Ishikawa (cell line): ENCODE data around the gene RTF1.

ENCODE experiments used
- CEBPB ChIP-seq: IDR thresholded peaks from 2 replicates; pipeline ENCODE4 v1.6.1; 2012
- CREB1 ChIP-seq: IDR thresholded peaks from 2 replicates; pipeline ENCODE4 v1.6.1; 2012; ENCODE audit warnings: low read depth
- EGR1 ChIP-seq: IDR thresholded peaks from 2 replicates; pipeline ENCODE4 v1.6.1; 2012
- EP300 ChIP-seq: IDR thresholded peaks from 2 replicates; pipeline ENCODE4 v1.6.1; 2012; ENCODE audit warnings: borderline replicate concordance
- FOXM1 ChIP-seq: IDR thresholded peaks from 2 replicates; pipeline ENCODE4 v1.6.1; 2012; ENCODE audit warnings: low read depth, borderline replicate concordance
- MAX ChIP-seq: IDR thresholded peaks from 2 replicates; pipeline ENCODE4 v1.6.1; 2012
- NFIC ChIP-seq: IDR thresholded peaks from 2 replicates; pipeline ENCODE4 v1.6.1; 2012
- RAD21 ChIP-seq: IDR thresholded peaks from 2 replicates; pipeline ENCODE4 v1.6.1; 2012; ENCODE audit warnings: low read depth
- REST ChIP-seq: IDR thresholded peaks from 2 replicates; pipeline ENCODE4 v1.6.1; 2012; ENCODE audit warnings: low read depth, mild to moderate bottlenecking
- TAF1 ChIP-seq: IDR thresholded peaks from 2 replicates; pipeline ENCODE4 v1.6.1; 2012; ENCODE audit warnings: low read depth, mild to moderate bottlenecking
- TCF12 ChIP-seq: IDR thresholded peaks from 2 replicates; pipeline ENCODE4 v1.6.1; 2012; ENCODE audit warnings: low read depth
- TEAD4 ChIP-seq: IDR thresholded peaks from 2 replicates; pipeline ENCODE4 v1.6.1; 2012
- USF1 ChIP-seq: IDR thresholded peaks from 2 replicates; pipeline ENCODE4 v1.6.1; 2012
- YY1 ChIP-seq: IDR thresholded peaks from 2 replicates; pipeline ENCODE4 v1.6.1; 2012; ENCODE audit warnings: low read depth
- ZBTB7A ChIP-seq: IDR thresholded peaks from 2 replicates; pipeline ENCODE4 v1.6.1; 2012; ENCODE audit warnings: low read depth

The RTF1 gene

GRCh38 chr15:41392659-41393058 lies 24.2 kb upstream of the RTF1 start:
- no peak for TF ChIP-seq ZBTB7A
- TF ChIP-seq TCF12, result no peak
- no peak for TF ChIP-seq EP300
- TF ChIP-seq EGR1, result no peak

GRCh38 chr15:41394924-41395323 lies 22.0 kb upstream of the RTF1 start:
- TF ChIP-seq REST (no peak), ZBTB7A (no peak), NFIC (no peak), CREB1 (no peak), FOXM1 (no peak), CEBPB (no peak), RAD21 (no peak), TAF1 (no peak), TEAD4 (no peak), EGR1 (no peak), YY1 (no peak), TCF12 (no peak), USF1 (no peak), EP300 (no peak)

- TF ChIP-seq RAD21, result no peak
- no peak for TF ChIP-seq EP300
- TF ChIP-seq NFIC, result no peak
- no peak for TF ChIP-seq ZBTB7A
- TF ChIP-seq USF1, result no peak
- no peak for TF ChIP-seq CREB1
- no peak for TF ChIP-seq REST
- no peak for TF ChIP-seq TCF12
- TF ChIP-seq TEAD4, result no peak
- no peak for TF ChIP-seq EGR1
- no peak for TF ChIP-seq YY1
- no peak for TF ChIP-seq FOXM1
- TF ChIP-seq CEBPB, result no peak
- TF ChIP-seq TAF1, result no peak
- TF ChIP-seq MAX, result no peak
These were observed 20.8 kb upstream of the RTF1 start for GRCh38 chr15:41396111-41396510.

- TF ChIP-seq NFIC, result no peak
- no peak for TF ChIP-seq USF1
- TF ChIP-seq TCF12, result no peak
- no peak for TF ChIP-seq RAD21
- TF ChIP-seq EP300, result no peak
- TF ChIP-seq YY1, result no peak
- no peak for TF ChIP-seq TAF1
- no peak for TF ChIP-seq EGR1
- no peak for TF ChIP-seq ZBTB7A
These were observed 15.0 kb upstream of the RTF1 start for GRCh38 chr15:41401904-41402267.

- TF ChIP-seq EGR1 (no peak), FOXM1 (no peak), CREB1 (no peak), EP300 (no peak), USF1 (no peak), MAX (no peak)
These were observed 9.6 kb upstream of the RTF1 start for GRCh38 chr15:41407341-41407740.

GRCh38 chr15:41408234-41408641 lies 8.7 kb upstream of the RTF1 start:
- TF ChIP-seq TAF1 (no peak), REST (no peak), CREB1 (no peak), ZBTB7A (no peak), NFIC (no peak), EGR1 (no peak), TEAD4 (no peak), CEBPB (no peak), USF1 (no peak), MAX (no peak), YY1 (no peak), TCF12 (no peak), EP300 (no peak), FOXM1 (no peak), RAD21 (no peak)
